ENCODE measurements around the gene TNFAIP1. TPM values are rescaled to one million over a fixed set of nuclear protein-coding genes. Genes with fewer than 3 reads are reported as not detected.

The TNFAIP1 gene
- total RNA-seq, 4 donors from 2014 or later: 18.8 to 36.5 (median 25.5) TPM

- Histone ChIP-seq H3K4me3 (peak within 1 kb of the TSS; percentile 58 to 77 (median 64)), H3K27me3 (no peaks in the 10 kb centered on the region), H3K27ac (peak within 1 kb of the TSS; percentile 32 to 44 (median 37)), H3K9me3 (no peaks in the 10 kb centered on the region), H3K4me1 (peaks cover 10 to 11% of the 10 kb centered on the region in 2 donors), H3K36me3 (no peaks in the 10 kb centered on the region)
- in situ Hi-C loops (cut with MboI; ENCODE audit: low sequenced_read_pairs in 4 of 4): loop anchor here in 1 of 4 donors (25.0 kb wide), 1 partner anchor 592 kb away; the partner anchor contains the start of gene PHF12
- DNase-seq: no peak
- ATAC-seq: no peak
- TF ChIP-seq POLR2A (IDR thresholded peaks at IDR 0.05): no peak
- TF ChIP-seq, protein P1, sequence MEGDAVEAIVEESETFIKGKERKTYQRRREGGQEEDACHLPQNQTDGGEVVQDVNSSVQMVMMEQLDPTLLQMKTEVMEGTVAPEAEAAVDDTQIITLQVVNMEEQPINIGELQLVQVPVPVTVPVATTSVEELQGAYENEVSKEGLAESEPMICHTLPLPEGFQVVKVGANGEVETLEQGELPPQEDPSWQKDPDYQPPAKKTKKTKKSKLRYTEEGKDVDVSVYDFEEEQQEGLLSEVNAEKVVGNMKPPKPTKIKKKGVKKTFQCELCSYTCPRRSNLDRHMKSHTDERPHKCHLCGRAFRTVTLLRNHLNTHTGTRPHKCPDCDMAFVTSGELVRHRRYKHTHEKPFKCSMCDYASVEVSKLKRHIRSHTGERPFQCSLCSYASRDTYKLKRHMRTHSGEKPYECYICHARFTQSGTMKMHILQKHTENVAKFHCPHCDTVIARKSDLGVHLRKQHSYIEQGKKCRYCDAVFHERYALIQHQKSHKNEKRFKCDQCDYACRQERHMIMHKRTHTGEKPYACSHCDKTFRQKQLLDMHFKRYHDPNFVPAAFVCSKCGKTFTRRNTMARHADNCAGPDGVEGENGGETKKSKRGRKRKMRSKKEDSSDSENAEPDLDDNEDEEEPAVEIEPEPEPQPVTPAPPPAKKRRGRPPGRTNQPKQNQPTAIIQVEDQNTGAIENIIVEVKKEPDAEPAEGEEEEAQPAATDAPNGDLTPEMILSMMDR (IDR thresholded peaks at IDR 0.05 in 4 of 5, conservative IDR thresholded peaks at IDR 0.05 in 1 of 5): no peak
- intact Hi-C loops (cut with DNase I; ENCODE audit: low total_unique reads): loop anchor here (2.0 kb wide), 1 partner anchor 13 kb away; the partner anchor contains the start of gene POLDIP2
Observed at GRCh38 chr17:28370035-28370743, 34.6 kb downstream of the TNFAIP1 start, which contains the start of gene VTN. Gene VTN (minus strand): TSS chr17:28370307. CDS start chr17:28370203, 104 bp downstream.

GRCh38 chr17:28370744-28371103 lies 35.2 kb downstream of the TNFAIP1 start:
- peak overlapping the region; percentile 32 to 44 (median 37) for H3K27ac ChIP-seq
- H3K27me3 ChIP-seq: no peaks in the 10 kb centered on the region
- DNase-seq (no peak), ATAC-seq (no peak)
- H3K9me3 ChIP-seq: no peaks in the 10 kb centered on the region
- H3K4me1 ChIP-seq: peaks cover 10 to 11% of the 10 kb centered on the region in 2 donors
- in situ Hi-C loops (cut with MboI; ENCODE audit: low sequenced_read_pairs in 4 of 4): loop anchor here in 1 of 4 donors (25.0 kb wide), 1 partner anchor 592 kb away; the partner anchor contains the start of gene PHF12
- intact Hi-C loops (cut with DNase I; ENCODE audit: low total_unique reads): loop anchor here (2.0 kb wide), 1 partner anchor 14 kb away; the partner anchor contains the start of gene POLDIP2
- peak overlapping the region in 1 of 4 donors; percentile 63 for H3K4me3 ChIP-seq
- TF ChIP-seq, protein P1 (IDR thresholded peaks at IDR 0.05 in 4 of 5, conservative IDR thresholded peaks at IDR 0.05 in 1 of 5): no peak
- no peak for TF ChIP-seq POLR2A (IDR thresholded peaks at IDR 0.05)
- H3K36me3 ChIP-seq: no peaks in the 10 kb centered on the region

- H3K4me3 ChIP-seq: peak within 1 kb of the TSS; percentile 58 to 77 (median 64)
- TF ChIP-seq, protein P1 (IDR thresholded peaks at IDR 0.05 in 4 of 5, conservative IDR thresholded peaks at IDR 0.05 in 1 of 5): no peak
- no peak for TF ChIP-seq POLR2A (IDR thresholded peaks at IDR 0.05)
- no peaks in the 10 kb centered on the region for H3K36me3 ChIP-seq
- H3K9me3 ChIP-seq: no peaks in the 10 kb centered on the region
- peak; percentile 46 to 54 for DNase-seq
- H3K27me3 ChIP-seq: no peaks in the 10 kb centered on the region
- peak; percentile 64 to 67 for ATAC-seq
- in situ Hi-C loops (cut with MboI; ENCODE audit: low sequenced_read_pairs in 4 of 4) (loop anchor here in 1 of 4 donors (25.0 kb wide), 1 partner anchor 591 kb away; the partner anchor contains the start of gene PHF12), intact Hi-C loops (cut with DNase I; ENCODE audit: low total_unique reads) (loop anchor here (2.0 kb wide), 1 partner anchor 15 kb away; the partner anchor contains the start of gene POLDIP2)
- H3K27ac ChIP-seq: peak within 1 kb of the TSS; percentile 32 to 50 (median 37)
- peaks cover 10 to 11% of the 10 kb centered on the region in 2 donors for H3K4me1 ChIP-seq
Observed at GRCh38 chr17:28371245-28372202, 36.0 kb downstream of the TNFAIP1 start, which contains the start of gene SARM1. Gene SARM1 (plus strand): TSS chr17:28371694. CDS start chr17:28372033, 339 bp downstream.

DNA sequence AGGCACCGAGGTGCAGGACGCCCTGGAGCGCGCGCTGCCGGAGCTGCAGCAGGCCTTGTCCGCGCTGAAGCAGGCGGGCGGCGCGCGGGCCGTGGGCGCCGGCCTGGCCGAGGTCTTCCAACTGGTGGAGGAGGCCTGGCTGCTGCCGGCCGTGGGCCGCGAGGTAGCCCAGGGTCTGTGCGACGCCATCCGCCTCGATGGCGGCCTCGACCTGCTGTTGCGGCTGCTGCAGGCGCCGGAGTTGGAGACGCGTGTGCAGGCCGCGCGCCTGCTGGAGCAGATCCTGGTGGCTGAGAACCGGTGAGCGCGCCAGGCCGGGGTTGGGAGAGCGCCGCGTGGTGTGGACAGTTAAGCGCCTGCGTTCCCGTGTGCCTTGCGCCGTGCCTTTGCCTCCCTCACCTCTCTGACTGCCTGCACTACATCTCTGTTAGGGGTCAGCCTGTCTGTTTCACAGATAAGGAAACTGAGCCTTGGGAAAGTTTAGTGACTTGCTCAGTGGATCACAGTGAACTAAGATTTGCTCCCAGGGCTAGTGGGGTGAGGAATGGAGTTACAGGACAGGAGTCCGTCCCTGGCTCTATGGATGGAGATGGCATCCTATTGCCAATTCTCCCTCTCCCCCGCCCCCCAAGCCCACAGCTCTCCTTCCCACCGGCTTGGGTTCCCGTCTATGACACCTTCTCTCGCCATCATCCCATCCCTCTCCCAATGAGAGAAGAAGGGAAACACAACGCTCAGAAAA lies 36.8 kb downstream of the TNFAIP1 start:
- Histone ChIP-seq H3K27me3 (no peaks in the 10 kb centered on the region), H3K9me3 (no peaks in the 10 kb centered on the region), H3K4me1 (peaks cover 10 to 11% of the 10 kb centered on the region in 2 donors), H3K4me3 (peak overlapping the region; percentile 58 to 77 (median 64)), H3K36me3 (no peaks in the 10 kb centered on the region), H3K27ac (peak overlapping the region in 1 of 4 donors; percentile 28)
- ATAC-seq (no peak), DNase-seq (no peak)
- intact Hi-C loops (cut with DNase I; ENCODE audit: low total_unique reads) (no loop called here), in situ Hi-C loops (cut with MboI; ENCODE audit: low sequenced_read_pairs in 4 of 4) (loop anchor here in 1 of 4 donors (25.0 kb wide), 1 partner anchor 590 kb away; the partner anchor contains the start of gene PHF12)
- TF ChIP-seq, protein P1 (IDR thresholded peaks at IDR 0.05 in 4 of 5, conservative IDR thresholded peaks at IDR 0.05 in 1 of 5): no peak
- TF ChIP-seq POLR2A (IDR thresholded peaks at IDR 0.05): no peak
